NB4 (cell line): ENCODE measurements around the gene CTNND2.

Experiments
- DNase-seq: peaks from one replicate; pipeline ENCODE4 v3.0.0; 2010; ENCODE audit warnings: low read depth
- H3K4me3 ChIP-seq: one replicate; pipeline ENCODE4 v1.5.1; 2011; ENCODE audit warnings: mild to moderate bottlenecking, low read depth, low read length, moderate library complexity
- CTCF ChIP-seq: IDR thresholded peaks from one replicate; pipeline ENCODE4 v1.5.1; 2012; ENCODE audit warnings: low read depth, low read length
- MAX ChIP-seq: IDR thresholded peaks from 2 replicates; pipeline ENCODE4 v1.6.1; 2011; ENCODE audit warnings: low read depth, low read length
- MYC ChIP-seq: IDR thresholded peaks from 2 replicates; pipeline ENCODE4 v1.6.1; 2011; ENCODE audit warnings: low read depth, low read length
- POLR2A ChIP-seq: IDR thresholded peaks from 2 replicates; pipeline ENCODE4 v1.6.1; 2011; ENCODE audit warnings: mild to moderate bottlenecking; ENCODE audit not compliant: insufficient read length; ENCODE audit errors: extremely low read depth

CTNND2 gene

DNA sequence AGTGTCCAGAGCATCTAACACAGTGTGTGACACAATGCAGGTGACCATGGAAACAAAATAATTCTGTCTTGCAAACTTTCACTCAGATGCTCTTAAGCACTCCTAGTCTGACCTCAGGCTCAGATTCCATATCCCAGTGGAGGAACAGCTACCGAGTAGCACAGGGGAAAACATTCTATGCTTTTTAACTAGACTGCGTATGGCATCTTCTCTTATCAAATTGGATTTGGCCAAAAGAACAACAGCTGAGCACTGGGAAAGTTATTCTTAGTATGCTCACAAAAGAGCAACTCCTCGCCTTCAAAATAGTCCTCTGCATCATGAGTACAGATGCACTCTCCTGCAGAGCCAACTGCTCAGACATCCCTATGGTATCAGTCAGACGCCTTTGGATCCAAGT is 615.0 kb downstream of the CTNND2 start:
- no peak for DNase-seq
- no peak overlapping the region for H3K4me3 ChIP-seq
- TF ChIP-seq CTCF (no peak), MYC (no peak), MAX (no peak)

GRCh38 chr5:11281842-11282241 is 622.4 kb downstream of the CTNND2 start:
- TF ChIP-seq MAX = no peak
- no peak for TF ChIP-seq MYC
- TF ChIP-seq CTCF = no peak
- no peak for TF ChIP-seq POLR2A
- DNase-seq = no peak
- H3K4me3 ChIP-seq = no peak overlapping the region

DNA sequence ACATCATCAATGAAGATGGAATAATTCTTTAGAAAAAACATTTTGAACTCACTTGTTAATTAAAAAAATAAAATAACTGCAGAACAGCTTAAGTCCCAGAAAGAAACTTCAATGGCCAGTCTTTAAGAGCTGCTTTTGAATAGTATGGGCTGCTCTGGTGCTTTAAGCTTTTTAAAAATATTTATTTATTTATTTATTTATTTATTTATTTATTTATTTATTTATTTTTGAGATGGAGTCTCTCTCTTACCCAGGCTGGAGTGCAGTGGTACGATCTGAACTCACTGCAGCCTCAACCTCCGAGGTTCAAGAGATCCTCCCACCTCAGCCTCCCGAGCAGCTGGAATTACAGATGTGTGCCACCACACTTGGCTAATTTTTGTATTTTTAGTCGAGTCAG is 626.9 kb downstream of the CTNND2 start:
- TF ChIP-seq MAX (no peak), POLR2A (no peak), MYC (no peak), CTCF (no peak)
- no peak for DNase-seq
- no peak overlapping the region for H3K4me3 ChIP-seq

DNA sequence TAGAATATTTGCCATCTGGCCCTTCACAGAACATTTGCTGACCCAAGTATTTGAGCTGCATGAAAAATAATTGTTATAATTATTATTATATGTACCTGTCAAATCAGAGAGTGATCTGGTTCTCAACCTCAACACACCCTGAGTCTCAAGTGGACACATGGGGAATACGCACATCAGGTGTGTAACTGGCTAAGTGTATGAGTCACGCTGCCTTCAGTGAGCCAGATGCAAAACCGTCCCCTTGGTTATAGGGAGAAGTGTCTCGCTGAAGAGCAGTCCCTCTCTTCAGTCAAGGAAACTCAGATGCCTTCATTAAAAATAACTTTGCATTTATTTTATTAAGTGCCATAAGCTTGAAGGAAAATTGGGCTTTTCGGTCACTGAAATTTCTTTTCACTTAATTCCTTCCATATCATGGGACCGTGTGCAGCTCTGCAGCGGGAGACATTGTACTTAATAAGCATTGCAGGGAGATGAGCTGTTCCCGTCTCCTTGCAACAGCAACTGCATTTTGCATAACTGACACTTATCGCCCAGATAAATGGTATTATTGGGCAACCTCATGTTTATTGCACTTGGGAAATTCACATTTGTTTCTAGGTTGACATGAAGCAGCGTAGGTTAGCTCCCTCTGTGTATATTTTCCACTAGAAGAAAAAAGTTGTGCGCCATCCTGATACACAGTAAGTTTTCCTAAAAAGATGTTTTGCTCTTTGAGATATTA is 630.9 kb downstream of the CTNND2 start:
- TF ChIP-seq POLR2A (no peak), MYC (no peak), CTCF (no peak), MAX (no peak)
- peak; percentile 9 for DNase-seq
- no peak overlapping the region for H3K4me3 ChIP-seq

DNA sequence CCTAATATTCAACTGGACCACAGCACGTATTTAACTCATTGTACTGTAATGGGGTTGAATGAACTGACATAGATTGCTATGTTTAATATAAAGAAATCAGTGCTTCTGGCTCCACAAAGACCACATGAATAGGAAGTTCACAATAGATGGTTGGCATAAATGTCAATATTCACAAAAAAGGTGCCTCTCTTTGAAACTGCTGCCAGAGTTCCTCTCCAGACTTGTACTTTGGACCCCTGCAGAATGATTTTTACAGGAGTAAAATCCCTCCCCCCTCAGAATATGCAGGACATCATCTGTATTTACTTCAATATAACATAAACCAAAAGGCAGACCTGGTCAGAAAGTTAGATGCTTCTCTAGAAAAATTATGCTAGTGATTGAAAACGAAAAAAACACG is 634.7 kb downstream of the CTNND2 start:
- TF ChIP-seq POLR2A (no peak), MYC (no peak), MAX (no peak), CTCF (no peak)
- no peak for DNase-seq
- no peak overlapping the region for H3K4me3 ChIP-seq
